CD4-positive, alpha-beta T cell treated with Interleukin-6 for 4 hours (primary cell): ENCODE measurements around the gene KRTAP10-5.
"Not testable (repeated sequence)": the region's sequence is repeated elsewhere in the genome, so short reads cannot be mapped to it uniquely, and the experiment has no call there.

Experiments used
- DNase-seq: peaks from one replicate; pipeline ENCODE4 v3.0.0-alpha.2; 2020; ENCODE audit warnings: mixed read lengths

KRTAP10-5 gene

GRCh38 chr21:44568667-44569556, 11.5 kb downstream of the KRTAP10-5 start:
- DNase-seq: no peak

GRCh38 chr21:44568261-44568660, 12.1 kb downstream of the KRTAP10-5 start:
- no peak for DNase-seq

GRCh38 chr21:44567481-44568171, 12.8 kb downstream of the KRTAP10-5 start:
- DNase-seq: no peak

GRCh38 chr21:44566403-44566802, 14.0 kb downstream of the KRTAP10-5 start:
- no peak for DNase-seq

- no peak for DNase-seq
Observed at GRCh38 chr21:44564886-44565598, 15.4 kb downstream of the KRTAP10-5 start.

GRCh38 chr21:44564099-44564498, 16.3 kb downstream of the KRTAP10-5 start:
- no peak for DNase-seq

- DNase-seq: no peak
Observed at GRCh38 chr21:44558695-44559094, 21.7 kb downstream of the KRTAP10-5 start, which contains the start of gene KRTAP10-3. Gene KRTAP10-3 (minus strand): TSS chr21:44558795. CDS start chr21:44558715, 80 bp downstream.

GRCh38 chr21:44558329-44558675, 22.1 kb downstream of the KRTAP10-5 start:
- not testable (repeated sequence) for DNase-seq

GRCh38 chr21:44557491-44558328, 22.7 kb downstream of the KRTAP10-5 start:
- DNase-seq: no peak

- DNase-seq: no peak
Observed at GRCh38 chr21:44556879-44557278, 23.5 kb downstream of the KRTAP10-5 start.

GRCh38 chr21:44555200-44555875, 25.1 kb downstream of the KRTAP10-5 start:
- no peak for DNase-seq

- no peak for DNase-seq
Observed at GRCh38 chr21:44552681-44553080, 27.7 kb downstream of the KRTAP10-5 start.

- DNase-seq: no peak
Observed at GRCh38 chr21:44552136-44552535, 28.3 kb downstream of the KRTAP10-5 start.

GRCh38 chr21:44551340-44551961, 29.0 kb downstream of the KRTAP10-5 start, which contains the start of gene KRTAP10-2:
Gene KRTAP10-2 (minus strand): TSS chr21:44551505. CDS start chr21:44551458, 47 bp downstream.
- DNase-seq: no peak

GRCh38 chr21:44550807-44551206, 29.6 kb downstream of the KRTAP10-5 start:
- no peak for DNase-seq

GRCh38 chr21:44550285-44550684, 30.1 kb downstream of the KRTAP10-5 start:
- DNase-seq: not testable (repeated sequence)

- no peak for DNase-seq
Observed at GRCh38 chr21:44549525-44550211, 30.7 kb downstream of the KRTAP10-5 start.

- DNase-seq: no peak
Observed at GRCh38 chr21:44548922-44549321, 31.5 kb downstream of the KRTAP10-5 start.

- DNase-seq: no peak
Observed at GRCh38 chr21:44548381-44548780, 32.0 kb downstream of the KRTAP10-5 start.

- DNase-seq: peak; percentile 67
Observed at GRCh38 chr21:44547656-44548331, 32.6 kb downstream of the KRTAP10-5 start.
